ENCODE results near the gene RNF8. TPM values are rescaled to one million over a fixed set of nuclear protein-coding genes. Genes with fewer than 3 reads are reported as not detected.

RNF8 gene
- total and polyA plus RNA-seq, 10 donors: 8.0 to 15.6 (median 13.1) TPM

GRCh38 chr6:37320646-37321045, 33.1 kb upstream of the RNF8 start:
- H3K27ac ChIP-seq: no peak overlapping the region
- no peaks in the 10 kb centered on the region for H3K9me3 ChIP-seq
- DNase-seq: no peak
- H3K27me3 ChIP-seq (replicated peaks in 1 of 7): no peaks in the 10 kb centered on the region
- WGBS, 5 donors: 69 to 80% (median 74%) methylated on average over 5 to 8 of the region's 8 CpGs
- H3K4me3 ChIP-seq: no peak overlapping the region
- intact Hi-C loops (cut with DNase I; ENCODE audit: low total_unique reads): loop anchor here (5.0 kb wide), 1 partner anchor 372 kb away; no protein-coding TSS in a partner anchor
- H3K4me1 ChIP-seq: peaks cover 0 to under 1% (median 0%) of the 10 kb centered on the region in 6 donors
- TF ChIP-seq CTCF (IDR thresholded peaks at IDR 0.05 in 8 of 11, conservative IDR thresholded peaks at IDR 0.05 in 3 of 11): no peak
- TF ChIP-seq POLR2AphosphoS5 (IDR thresholded peaks at IDR 0.05): no peak
- no peak for TF ChIP-seq POLR2A (IDR thresholded peaks at IDR 0.05)
- H3K36me3 ChIP-seq: peaks cover 3 to 92% (median 67%) of the 10 kb centered on the region in 6 donors

DNA sequence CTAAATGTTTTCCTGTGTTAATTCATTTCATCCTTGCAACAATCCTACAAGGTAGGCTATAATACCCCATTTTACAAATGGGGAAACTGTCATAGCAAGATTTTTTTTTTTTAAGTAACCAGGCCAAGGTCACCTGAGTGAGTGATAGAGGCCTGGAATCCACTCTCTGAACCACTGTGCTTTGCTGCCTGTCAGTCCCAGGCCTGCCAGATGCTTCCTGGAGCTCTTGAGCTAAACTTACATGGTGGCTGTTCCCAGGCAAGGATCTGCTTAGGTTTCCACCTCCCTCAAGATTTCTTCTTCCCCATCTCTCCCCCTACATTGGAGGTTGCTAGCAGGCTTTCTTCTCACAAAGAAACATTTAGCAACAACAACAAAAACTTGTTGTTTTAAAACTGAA, 32.7 kb upstream of the RNF8 start:
- peaks cover 3 to 87% (median 62%) of the 10 kb centered on the region in 6 donors for H3K36me3 ChIP-seq
- H3K27me3 ChIP-seq (replicated peaks in 1 of 7): no peaks in the 10 kb centered on the region
- H3K9me3 ChIP-seq: no peaks in the 10 kb centered on the region
- no peak overlapping the region for H3K27ac ChIP-seq
- no peak for DNase-seq
- TF ChIP-seq CTCF (IDR thresholded peaks at IDR 0.05 in 8 of 11, conservative IDR thresholded peaks at IDR 0.05 in 3 of 11) (no peak), POLR2A (IDR thresholded peaks at IDR 0.05) (no peak), POLR2AphosphoS5 (IDR thresholded peaks at IDR 0.05) (no peak)
- peaks cover 0 to 5% (median 0%) of the 10 kb centered on the region in 6 donors for H3K4me1 ChIP-seq
- intact Hi-C loops (cut with DNase I; ENCODE audit: low total_unique reads): loop anchor here (5.0 kb wide), 1 partner anchor 371 kb away; no protein-coding TSS in a partner anchor
- no peak overlapping the region for H3K4me3 ChIP-seq

DNA sequence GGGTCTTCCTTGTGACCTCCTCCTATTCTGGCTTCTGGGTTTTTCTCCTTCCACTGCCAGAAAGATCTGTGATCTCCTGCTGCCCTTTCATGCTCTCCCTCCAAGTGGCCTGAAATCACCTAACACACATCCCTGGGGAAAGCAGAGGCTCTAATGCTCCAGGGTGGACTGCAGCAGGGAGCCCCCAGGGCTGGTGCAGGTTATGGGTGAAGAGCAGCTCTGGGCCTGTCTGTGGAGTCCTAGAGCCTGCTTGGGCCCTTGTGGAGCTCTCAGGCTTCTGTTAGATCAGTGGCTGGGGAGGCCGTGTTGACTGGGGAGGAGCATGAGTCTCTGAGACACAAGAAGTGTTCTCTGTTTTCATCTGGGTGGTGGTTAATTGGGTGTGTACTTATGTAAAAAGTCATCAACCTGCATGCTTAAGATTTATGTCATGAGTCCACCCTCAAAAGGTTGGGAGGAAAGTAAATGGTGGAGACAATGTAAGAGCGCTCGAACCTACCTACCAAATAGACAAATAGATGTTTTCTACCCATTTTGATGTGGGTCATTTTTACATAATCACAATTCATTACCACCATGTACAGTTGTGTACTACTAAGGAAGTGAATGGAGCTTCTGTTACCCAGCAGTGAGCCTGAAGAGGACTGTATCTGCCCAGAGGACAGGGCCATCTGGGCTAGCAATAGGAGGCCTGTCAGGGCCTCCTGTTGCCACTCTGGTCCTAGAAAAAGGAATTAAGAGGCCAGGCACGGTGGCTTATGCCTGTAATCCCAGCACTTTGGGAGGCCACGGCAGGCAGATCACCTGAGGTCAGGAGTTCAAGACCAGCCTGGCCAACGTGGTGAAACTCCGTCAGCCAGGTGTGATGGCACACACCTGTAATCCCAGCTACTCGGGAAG, 32.0 kb upstream of the RNF8 start:
- TF ChIP-seq POLR2AphosphoS5 (IDR thresholded peaks at IDR 0.05): no peak
- no peak for TF ChIP-seq CTCF (IDR thresholded peaks at IDR 0.05 in 8 of 11, conservative IDR thresholded peaks at IDR 0.05 in 3 of 11)
- TF ChIP-seq POLR2A (IDR thresholded peaks at IDR 0.05): no peak
- no peak overlapping the region for H3K27ac ChIP-seq
- H3K4me3 ChIP-seq: no peak overlapping the region
- H3K36me3 ChIP-seq: peaks cover 0 to 81% (median 56%) of the 10 kb centered on the region in 6 donors
- H3K9me3 ChIP-seq: no peaks in the 10 kb centered on the region
- no peaks in the 10 kb centered on the region for H3K27me3 ChIP-seq (replicated peaks in 1 of 7)
- WGBS, 5 donors: 85 to 94% (median 90%) methylated on average over 8 of the region's 8 CpGs
- intact Hi-C loops (cut with DNase I; ENCODE audit: low total_unique reads): loop anchor here (5.0 kb wide), 1 partner anchor 371 kb away; no protein-coding TSS in a partner anchor
- H3K4me1 ChIP-seq: peaks cover 0 to 5% (median 0%) of the 10 kb centered on the region in 6 donors
- DNase-seq: no peak

GRCh38 chr6:37323580-37323979, 30.2 kb upstream of the RNF8 start:
- Histone ChIP-seq H3K4me1 (peaks cover 0 to 5% (median 0%) of the 10 kb centered on the region in 6 donors), H3K9me3 (no peaks in the 10 kb centered on the region), H3K4me3 (no peak overlapping the region), H3K36me3 (peaks cover 0 to 63% (median 38%) of the 10 kb centered on the region in 6 donors), H3K27me3 (replicated peaks in 1 of 7) (no peaks in the 10 kb centered on the region), H3K27ac (no peak overlapping the region)
- intact Hi-C loops (cut with DNase I; ENCODE audit: low total_unique reads): loop anchor here (5.0 kb wide), 1 partner anchor 369 kb away; no protein-coding TSS in a partner anchor
- WGBS, 5 donors: 45 to 72% (median 57%) methylated on average over 3 of the region's 3 CpGs
- DNase-seq: no peak
- no peak for TF ChIP-seq CTCF (IDR thresholded peaks at IDR 0.05 in 8 of 11, conservative IDR thresholded peaks at IDR 0.05 in 3 of 11)
- TF ChIP-seq POLR2AphosphoS5 (IDR thresholded peaks at IDR 0.05): no peak
- no peak for TF ChIP-seq POLR2A (IDR thresholded peaks at IDR 0.05)
